AG04450 (cell line): Measurements from ENCODE around the gene SAT2. TPM values are rescaled to one million over a fixed set of nuclear protein-coding genes. Genes with fewer than 3 reads are reported as not detected.
"Not testable (repeated sequence)": the region's sequence is repeated elsewhere in the genome, so short reads cannot be mapped to it uniquely, and the experiment has no call there.

ENCODE experiments used
- CTCF ChIA-PET: fragments of 300-600, 350-600 bp; formaldehyde crosslinking; extraction: SDS; loops from one replicate; lab custom pipeline; 2022; ENCODE audit warnings: antibody characterized with exemption, inconsistent platforms; lab: Charles Lee
- POLR2A ChIA-PET: fragments of 350-600 bp; formaldehyde crosslinking; extraction: SDS; loops from one replicate; lab custom pipeline; 2021; ENCODE audit warnings: antibody characterized with exemption, inconsistent platforms; lab: Yijun Ruan, JAX
- DNase-seq: peaks from one replicate; pipeline ENCODE4 v3.0.0-alpha.2; 2011; ENCODE audit warnings: low read depth, low spot score
- H3K27ac ChIP-seq: one replicate; pipeline ENCODE4 v1.5.1; 2012; ENCODE audit warnings: low read depth, low read length, control low read depth
- H3K27me3 ChIP-seq: one replicate; pipeline ENCODE4 v1.6.0; 2012; ENCODE audit warnings: low read length; ENCODE audit not compliant: control insufficient read depth, insufficient read depth
- H3K4me3 ChIP-seq: 2 replicates; pipeline ENCODE4 v1.5.1; 2011; ENCODE audit warnings: mild to moderate bottlenecking, low read depth, low read length, control low read depth
- H3K9me3 ChIP-seq: 2 replicates; pipeline ENCODE4 v1.5.1; 2012; ENCODE audit warnings: low read length; ENCODE audit not compliant: control insufficient read depth, insufficient read depth
- polyA plus RNA-seq: library from polyadenylated mRNA; depleted of rRNA; stranded (reverse); fragments of >200 nt; gene quantifications from 2 replicates; pipeline ENCODE4 v1.2.3, GENCODE V29; 2011
- TF ChIP-seq, protein P1 (sequence below): IDR thresholded peaks from 2 replicates; pipeline ENCODE4 v1.5.1; 2011; ENCODE audit warnings: low read depth, low read length, control low read depth, inconsistent platforms

Gene SAT2
- polyA plus RNA-seq, 1 experiment: 54.1 TPM

GRCh38 chr17:7610641-7611040 lies 17.0 kb downstream of the SAT2 start:
- ChIA-PET CTCF (interaction anchor here (4.1 to 5.2 kb wide), 2 partner anchors 21 to 77 kb away, joined by 20 to 26 read pairs; partner anchors contain the start of genes SOX15, TP53 and WRAP53), POLR2A (interaction anchor here (1.4 kb wide), 1 partner anchor 21 kb away, joined by 3 read pairs; no protein-coding TSS in a partner anchor)
- H3K27ac ChIP-seq: no peak overlapping the region
- no peaks in the 10 kb centered on the region for H3K27me3 ChIP-seq
- no peak overlapping the region for H3K4me3 ChIP-seq
- DNase-seq: no peak
- TF ChIP-seq, protein P1, sequence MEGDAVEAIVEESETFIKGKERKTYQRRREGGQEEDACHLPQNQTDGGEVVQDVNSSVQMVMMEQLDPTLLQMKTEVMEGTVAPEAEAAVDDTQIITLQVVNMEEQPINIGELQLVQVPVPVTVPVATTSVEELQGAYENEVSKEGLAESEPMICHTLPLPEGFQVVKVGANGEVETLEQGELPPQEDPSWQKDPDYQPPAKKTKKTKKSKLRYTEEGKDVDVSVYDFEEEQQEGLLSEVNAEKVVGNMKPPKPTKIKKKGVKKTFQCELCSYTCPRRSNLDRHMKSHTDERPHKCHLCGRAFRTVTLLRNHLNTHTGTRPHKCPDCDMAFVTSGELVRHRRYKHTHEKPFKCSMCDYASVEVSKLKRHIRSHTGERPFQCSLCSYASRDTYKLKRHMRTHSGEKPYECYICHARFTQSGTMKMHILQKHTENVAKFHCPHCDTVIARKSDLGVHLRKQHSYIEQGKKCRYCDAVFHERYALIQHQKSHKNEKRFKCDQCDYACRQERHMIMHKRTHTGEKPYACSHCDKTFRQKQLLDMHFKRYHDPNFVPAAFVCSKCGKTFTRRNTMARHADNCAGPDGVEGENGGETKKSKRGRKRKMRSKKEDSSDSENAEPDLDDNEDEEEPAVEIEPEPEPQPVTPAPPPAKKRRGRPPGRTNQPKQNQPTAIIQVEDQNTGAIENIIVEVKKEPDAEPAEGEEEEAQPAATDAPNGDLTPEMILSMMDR: no peak
- no peaks in the 10 kb centered on the region; the same call in 1 of the 2 replicates for H3K9me3 ChIP-seq

GRCh38 chr17:7606280-7606679 lies 21.3 kb downstream of the SAT2 start:
- H3K27me3 ChIP-seq: no peaks in the 10 kb centered on the region
- no peak overlapping the region for H3K27ac ChIP-seq
- CTCF ChIA-PET: interaction anchor here (0.5 to 1.2 kb wide), 2 partner anchors 82 to 290 kb away, joined by 5 to 6 read pairs; partner anchors contain the start of gene WRAP53
- no peak overlapping the region for H3K4me3 ChIP-seq
- no peak for DNase-seq
- H3K9me3 ChIP-seq: no peaks in the 10 kb centered on the region
- POLR2A ChIA-PET: no interaction called here
- TF ChIP-seq, protein P1: no peak

- POLR2A ChIA-PET: interaction anchor here (0.7 kb wide), 1 partner anchor 545 kb away, joined by 4 read pairs; no protein-coding TSS in a partner anchor
- H3K27ac ChIP-seq, H3K4me3 ChIP-seq, CTCF ChIA-PET, DNase-seq, H3K27me3 ChIP-seq, H3K9me3 ChIP-seq: not testable (repeated sequence)
Observed at GRCh38 chr17:7597561-7597960, 30.1 kb downstream of the SAT2 start.

DNA sequence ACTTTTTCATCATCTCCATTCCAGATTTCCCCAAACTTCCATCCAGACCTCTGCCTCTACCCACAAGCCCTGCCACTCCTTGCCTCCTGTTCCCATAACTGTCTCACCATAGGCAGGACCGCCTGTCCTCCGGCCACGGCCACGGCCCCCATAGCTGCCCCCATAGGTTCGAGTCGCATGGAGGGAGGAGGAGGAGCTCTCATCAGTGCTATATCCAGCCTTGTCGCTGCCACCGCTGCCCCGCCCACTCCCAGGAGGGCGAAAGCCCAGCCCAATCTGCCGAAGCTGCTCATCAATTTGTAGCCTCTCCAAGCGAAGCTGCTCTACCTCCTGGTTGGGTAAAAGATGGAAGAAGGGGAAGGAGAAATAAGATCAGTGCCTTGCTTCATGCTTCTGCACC lies 34.3 kb downstream of the SAT2 start:
- POLR2A ChIA-PET: interaction anchor here (0.6 kb wide), 1 partner anchor 115 kb away, joined by 3 read pairs; no protein-coding TSS in a partner anchor
- no peak for DNase-seq
- CTCF ChIA-PET: no interaction called here
- H3K9me3 ChIP-seq: no peaks in the 10 kb centered on the region
- H3K27me3 ChIP-seq: no peaks in the 10 kb centered on the region
- H3K4me3 ChIP-seq: no peak overlapping the region
- TF ChIP-seq, protein P1: no peak
- no peak overlapping the region for H3K27ac ChIP-seq

DNA sequence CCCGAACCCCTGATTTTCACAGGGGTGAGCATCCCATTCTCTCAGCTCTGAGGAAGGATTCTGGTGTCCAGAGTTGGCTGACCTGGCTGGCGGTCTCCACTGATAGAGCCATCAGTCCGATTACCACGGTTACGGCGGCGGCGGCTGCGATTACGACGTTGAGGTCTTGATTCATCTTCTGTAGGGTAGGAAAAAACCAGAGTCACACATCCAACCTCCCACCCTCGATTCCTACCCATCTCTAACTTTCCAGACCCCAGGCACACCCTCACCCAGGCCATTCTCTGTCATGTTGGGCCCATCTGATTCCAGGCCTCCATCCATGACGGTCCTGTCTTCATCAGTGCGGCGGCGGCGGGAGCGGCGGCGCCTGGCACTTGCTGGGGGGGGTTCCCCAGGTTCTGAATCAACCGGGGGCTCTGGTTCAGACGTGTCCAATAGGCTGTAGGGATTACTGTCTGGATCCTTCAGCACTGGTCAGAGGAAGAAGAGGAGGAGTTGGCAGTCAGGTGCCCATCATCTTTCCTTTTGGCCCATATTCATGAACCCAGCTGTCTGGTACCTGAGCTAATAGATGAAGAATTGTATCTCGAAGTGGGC lies 35.1 kb downstream of the SAT2 start:
- H3K4me3 ChIP-seq: no peak overlapping the region
- no peaks in the 10 kb centered on the region for H3K27me3 ChIP-seq
- CTCF ChIA-PET: no interaction called here
- POLR2A ChIA-PET: interaction anchor here (0.6 kb wide), 1 partner anchor 115 kb away, joined by 3 read pairs; no protein-coding TSS in a partner anchor
- H3K27ac ChIP-seq: no peak overlapping the region
- H3K9me3 ChIP-seq: no peaks in the 10 kb centered on the region
- TF ChIP-seq, protein P1: no peak
- DNase-seq: no peak
